GM12878 (cell line): ENCODE data around the gene XRRA1. TPM values are rescaled to one million over a fixed set of nuclear protein-coding genes. Genes with fewer than 3 reads are reported as not detected.

Source experiments
- ATAC-seq: fragments of 200-7000 bp; cut with Tn5 transposase; 3 replicates; pipeline ENCODE4 v1.9.1; 2020; ENCODE audit warnings: mild to moderate bottlenecking, moderate library complexity
- BruUV-seq: library from RNA; stranded (reverse); fragments of 400-500 nt; replicated peaks from 2 replicates; lab custom pipeline; 2021; lab: Mats Ljungman, UMichigan
- CTCF ChIA-PET: fragments of 300-600 bp; sonication (Branson Sonifier 250); formaldehyde crosslinking; extraction: SDS; loops from one replicate; lab custom pipeline; 2021; ENCODE audit warnings: inconsistent platforms; lab: Yijun Ruan, JAX
- POLR2A ChIA-PET: fragments of 350-600 bp; formaldehyde crosslinking; extraction: SDS; loops from one replicate; lab custom pipeline; 2021; ENCODE audit warnings: inconsistent platforms; lab: Charles Lee
- RAD21 ChIA-PET: fragments of 300-600 bp; sonication (Branson Sonifier 250); formaldehyde crosslinking; loops from one replicate; lab custom pipeline; 2023; ENCODE audit warnings: antibody characterized with exemption; ENCODE audit not compliant: unreplicated experiment; lab: Charles Lee
- SMC1A ChIA-PET: fragments of 300-600 bp; sonication (Branson Sonifier 250); formaldehyde crosslinking; loops from one replicate; lab custom pipeline; 2023; ENCODE audit not compliant: unreplicated experiment, uncharacterized antibody; lab: Charles Lee
- DNase-seq: peaks from one replicate; pipeline ENCODE4 v3.0.0-alpha.2; 2011; ENCODE audit warnings: low read depth, low spot score
- FAIRE-seq: peaks from 3 replicates; lab custom pipeline; 2011; peaks lifted over from hg19 to GRCh38; lab: Jason Lieb, UNC
- H2AFZ ChIP-seq: 2 replicates; pipeline ENCODE4 v1.6.0; 2011; ENCODE audit warnings: low read depth, low read length, control low read depth; ENCODE audit not compliant: control insufficient read depth
- H3K27ac ChIP-seq: 2 replicates; pipeline ENCODE4 v1.5.1; 2011; ENCODE audit warnings: control low read depth; ENCODE audit not compliant: control insufficient read depth, insufficient read depth
- H3K27me3 ChIP-seq, 2 experiments: replicated peaks in 1 of 2; 2 replicates each; pipeline versions ENCODE4 v1.6.0 to v1.6.1; 2011; ENCODE audit warnings: low read length in 1 of 2; ENCODE audit not compliant: control insufficient read depth in 2 of 2, insufficient read depth in 2 of 2
- H3K36me3 ChIP-seq, 2 experiments: 2 replicates each; pipeline ENCODE4 v1.5.1; 2011; ENCODE audit warnings: low read length in 1 of 2; ENCODE audit not compliant: control insufficient read depth in 2 of 2, insufficient read depth in 2 of 2
- H3K4me1 ChIP-seq: 2 replicates; pipeline ENCODE4 v1.6.1; 2011; ENCODE audit warnings: mild to moderate bottlenecking, low read length, moderate library complexity, mixed read lengths; ENCODE audit not compliant: control insufficient read depth, insufficient read depth
- H3K4me2 ChIP-seq: 2 replicates; pipeline ENCODE4 v1.6.0; 2011; ENCODE audit warnings: control low read depth; ENCODE audit not compliant: control insufficient read depth, insufficient read depth
- H3K4me3 ChIP-seq: fragments of 200-600 bp; sonication (generic); 2 replicates; pipeline ENCODE4 v1.5.1; 2016
- H3K79me2 ChIP-seq: 2 replicates; pipeline ENCODE4 v1.6.0; 2011; ENCODE audit warnings: low read length; ENCODE audit not compliant: control insufficient read depth, insufficient read depth
- H3K9ac ChIP-seq: 2 replicates; pipeline ENCODE4 v1.8.0; 2011; ENCODE audit warnings: low read length, control low read depth, mixed read lengths; ENCODE audit not compliant: control insufficient read depth, insufficient read depth
- H3K9me3 ChIP-seq: replicated peaks from 3 replicates; pipeline ENCODE4 v1.5.1; 2011; ENCODE audit warnings: mild to moderate bottlenecking, low read length; ENCODE audit not compliant: control insufficient read depth, insufficient read depth
- H4K20me1 ChIP-seq: 2 replicates; pipeline ENCODE4 v1.6.0; 2011; ENCODE audit not compliant: control insufficient read depth, insufficient read depth
- BCLAF1 ChIP-seq: fragments of 450-650 bp; IDR thresholded peaks from 2 replicates; pipeline ENCODE4 v1.6.1; 2017; ENCODE audit warnings: antibody characterized with exemption, mild to moderate bottlenecking, moderate library complexity
- CHD4 ChIP-seq: fragments of 200-600 bp; sonication (generic); IDR thresholded peaks from 2 replicates; pipeline ENCODE4 v1.6.1; 2016; ENCODE audit warnings: mild to moderate bottlenecking
- EZH2 ChIP-seq: IDR thresholded peaks from 2 replicates; pipeline ENCODE4 v1.6.1; 2012; ENCODE audit warnings: low read depth, mild to moderate bottlenecking, control low read depth, inconsistent platforms, low read length, borderline replicate concordance; ENCODE audit not compliant: control insufficient read depth
- KLF5 ChIP-seq: fragments of 450-650 bp; IDR thresholded peaks from 2 replicates; pipeline ENCODE4 v1.6.1; 2014; ENCODE audit warnings: mild to moderate bottlenecking; ENCODE audit not compliant: partially characterized antibody
- MAX ChIP-seq: IDR thresholded peaks from 2 replicates; pipeline ENCODE4 v1.6.1; 2012; ENCODE audit warnings: low read depth, low read length, improper control_type of control experiment
- MYC ChIP-seq: IDR thresholded peaks from 2 replicates; pipeline ENCODE4 v1.6.1; 2011; ENCODE audit warnings: mild to moderate bottlenecking, low read length, moderate library complexity, inconsistent platforms; ENCODE audit not compliant: insufficient read depth, insufficient replicate concordance, insufficient read length, severe bottlenecking
- PRDM15 ChIP-seq: fragments of 450-650 bp; formaldehyde crosslinking; IDR thresholded peaks from 2 replicates; pipeline ENCODE4 v1.4.0; 2020; ENCODE audit warnings: mild to moderate bottlenecking, moderate library complexity
- TCF3 ChIP-seq: IDR thresholded peaks from 2 replicates; pipeline ENCODE4 v1.6.1; 2012; ENCODE audit warnings: low read depth, mild to moderate bottlenecking, low read length, borderline replicate concordance; ENCODE audit not compliant: insufficient read depth
- USF2 ChIP-seq: IDR thresholded peaks from 2 replicates; pipeline ENCODE4 v1.6.1; 2011; ENCODE audit warnings: low read depth, low read length, improper control_type of control experiment, borderline replicate concordance
- ZNF217 ChIP-seq: fragments of 450-650 bp; IDR thresholded peaks from 2 replicates; pipeline ENCODE4 v1.6.1; 2017; ENCODE audit warnings: antibody characterized with exemption, mild to moderate bottlenecking
- ZNF274 ChIP-seq: IDR thresholded peaks from one replicate; pipeline ENCODE4 v1.8.0; 2011; ENCODE audit not compliant: insufficient read length, insufficient read depth
- ZSCAN29 ChIP-seq: fragments of 450-650 bp; IDR thresholded peaks from 2 replicates; pipeline ENCODE4 v1.6.1; 2017; ENCODE audit warnings: mild to moderate bottlenecking, moderate library complexity
- ZZZ3 ChIP-seq: IDR thresholded peaks from 2 replicates; pipeline ENCODE4 v1.6.1; 2011; ENCODE audit warnings: low read depth; ENCODE audit not compliant: control insufficient read depth, insufficient read length
- WGBS: methylation state at CpG from one replicate; pipeline ENCODE4 v1.1.6; 2016; ENCODE audit warnings: low lambda C conversion rate; ENCODE audit not compliant: insufficient replicate concordance, insufficient coverage; ENCODE audit errors: missing lambda C conversion rate; 5-methylcytosine and 5-hydroxymethylcytosine counted together
- in situ Hi-C: fragments of 300-500 bp; cut with MboI; formaldehyde crosslinking; loops from 9 replicates; pipeline ENCODE4 v1.14.3; 2018; ENCODE audit warnings: mixed read lengths
- intact Hi-C: fragments of 100-400 bp; cut with micrococcal nuclease; formaldehyde crosslinking; loops from one replicate; pipeline ENCODE4 v1.14.2; 2022; ENCODE audit not compliant: unreplicated experiment
- polyA plus RNA-seq, 11 experiments: library from polyadenylated mRNA; depleted of rRNA in 4 of 11; unstranded in 6 of 11; stranded (reverse) in 5 of 11; fragments of >200 nt; fragmentation: Nextera tagmentation in 4 of 11; fragmentation: Illumina TruSeq in 1 of 11; extraction: Ambion mirVana in 4 of 11; extraction: Trizol in 1 of 11; gene quantifications; 1 replicate in 1 of 11; 2 replicates in 10 of 11; pipeline versions ENCODE4 v1.2.1 to v1.2.3, GENCODE V29; 2011 to 2016; ENCODE audit warnings: inconsistent platforms in 2 of 11, missing spikeins in 2 of 11, low read depth in 1 of 11
- total RNA-seq, 4 experiments: library from RNA; depleted of rRNA in 3 of 4; stranded (reverse); fragments of >200 nt in 3 of 4; fragmentation: Illumina TruSeq in 1 of 4; extraction: Trizol in 1 of 4; gene quantifications; 2 replicates each; pipeline versions ENCODE4 v1.2.1 to v1.2.3, GENCODE V29; 2013 to 2021

Gene XRRA1
- total and polyA plus RNA-seq, 10 of the 15 experiments (the other 5 are each of a cell fraction or from before 2014, with no cell fraction given) = 2.5 to 8.8 (median 4.6) TPM

GRCh38 chr11:74984730-74985129 lies 35.8 kb upstream of the XRRA1 start (continued):
- TF ChIP-seq USF2 (no peak), MYC (no peak), MAX (no peak), BCLAF1 (no peak), ZNF217 (no peak), TCF3 (no peak), ZSCAN29 (no peak), KLF5 (no peak)

GRCh38 chr11:74984070-74984469 lies 35.2 kb upstream of the XRRA1 start:
- Histone ChIP-seq H2AFZ (no peak overlapping the region), H4K20me1 (no peaks in the 10 kb centered on the region), H3K27ac (no peak overlapping the region), H3K9me3 (no peaks in the 10 kb centered on the region), H3K9ac (no peak overlapping the region), H3K4me1 (no peaks in the 10 kb centered on the region), H3K27me3 (no peaks in the 10 kb centered on the region), H3K36me3 (peaks cover 2 to 9% of the 10 kb centered on the region in 2 experiments; a peak in 2 of 4 replicates), H3K4me2 (no peak overlapping the region), H3K79me2 (peaks cover 2% of the 10 kb centered on the region), H3K4me3 (no peak overlapping the region)
- ChIA-PET SMC1A (no interaction called here), CTCF (no interaction called here), RAD21 (no interaction called here), POLR2A (interaction anchor here (0.5 kb wide), 1 partner anchor 17 kb away, joined by 4 read pairs; no protein-coding TSS in a partner anchor)
- ATAC-seq = no peak
- TF ChIP-seq CHD4 (no peak), PRDM15 (CRISPR knock-in tag) (no peak), ZNF274 (no peak), ZZZ3 (no peak), MYC (no peak), EZH2 (no peak)
- BruUV-seq = no TSS peak
- no peak for FAIRE-seq
- in situ Hi-C loops (no loop called here), intact Hi-C loops (no loop called here)
- no peak for DNase-seq
- 100% methylated on average over 3 of the region's 3 CpGs for WGBS
